ENCODE data around the gene HPCAL4. TPM values are rescaled to one million over a fixed set of nuclear protein-coding genes. Genes with fewer than 3 reads are reported as not detected.

The HPCAL4 gene
- polyA plus RNA-seq, 2 of the 4 experiments (the other 2 are of a cell fraction), result 0.09 to 0.14 TPM

GRCh38 chr1:39638965-39639304 is 52.3 kb downstream of the HPCAL4 start:
- DNase-seq (ENCODE audit: low read depth in 1 of 2, low spot score in 1 of 2) (no peak), ATAC-seq (no peak), FAIRE-seq (no peak)
- 83% methylated on average over 3 of the region's 3 CpGs for WGBS (ENCODE audit: missing lambda C conversion rate)
- Histone ChIP-seq H3K4me1 (no peaks in the 10 kb centered on the region), H3K4me2 (peak overlapping the region; percentile 68), H3K9me3 (no peaks in the 10 kb centered on the region), H3K4me3 (peak overlapping the region; percentile 56), H3K27ac (peak overlapping the region; percentile 80 to 95; a peak in 5 of 6 replicates)
- TF ChIP-seq MAFK (IDR thresholded peaks at IDR 0.05; ENCODE audit: partially characterized antibody) (peak; percentile 76), POLR2A (IDR thresholded peaks at IDR 0.05; ENCODE audit: low read length) (no peak), NR3C1 (IDR thresholded peaks at IDR 0.05) (no peak), JUN (IDR thresholded peaks at IDR 0.05) (no peak), HOXB5 (CRISPR knock-in tag; IDR thresholded peaks at IDR 0.05) (no peak)
- ChIA-PET POLR2A (interaction anchor here (0.6 to 1.5 kb wide), 3 partner anchors 7 to 100 kb away, joined by 3 to 13 read pairs (median 3); partner anchors contain the start of gene PPIE), CTCF (interaction anchor here (0.6 to 3.1 kb wide), 12 partner anchors 9 to 43 kb away, joined by 3 to 15 read pairs (median 6); partner anchors contain the start of gene NT5C1A)

DNA sequence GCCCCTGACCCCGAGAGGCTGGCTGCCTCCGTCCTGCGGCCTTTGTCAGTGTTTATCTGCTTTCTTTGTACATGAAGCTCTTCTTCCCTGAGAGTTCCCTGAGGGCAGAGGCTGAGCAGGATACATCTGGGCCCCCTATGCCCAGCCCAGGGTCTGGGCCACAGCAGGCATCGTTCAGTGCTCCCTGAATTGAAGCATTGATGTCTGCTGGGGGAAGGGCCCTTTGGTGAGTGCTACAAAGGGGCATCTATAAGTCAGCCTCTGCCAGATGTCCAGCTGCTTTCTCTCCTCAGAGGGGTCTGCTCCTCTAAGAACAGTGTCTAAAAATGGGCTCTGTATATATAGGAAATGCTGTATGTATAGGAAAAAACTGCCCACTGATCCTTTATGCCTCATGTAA is 53.9 kb downstream of the HPCAL4 start:
- no peak overlapping the region for H3K4me3 ChIP-seq
- ChIA-PET POLR2A (no interaction called here), CTCF (interaction anchor here (0.8 to 2.7 kb wide), 4 partner anchors 16 to 83 kb away, joined by 4 to 12 read pairs (median 6); no protein-coding TSS in a partner anchor)
- FAIRE-seq (no peak), DNase-seq (ENCODE audit: low read depth in 1 of 2, low spot score in 1 of 2) (no peak), ATAC-seq (no peak)
- TF ChIP-seq JUN (IDR thresholded peaks at IDR 0.05), result no peak
- TF ChIP-seq PBX3 (IDR thresholded peaks at IDR 0.05), result no peak
- TF ChIP-seq NR3C1 (IDR thresholded peaks at IDR 0.05), result no peak
- no peak for TF ChIP-seq NPAS2 (CRISPR knock-in tag; IDR thresholded peaks at IDR 0.05; ENCODE audit: borderline replicate concordance)
- TF ChIP-seq, protein P1, sequence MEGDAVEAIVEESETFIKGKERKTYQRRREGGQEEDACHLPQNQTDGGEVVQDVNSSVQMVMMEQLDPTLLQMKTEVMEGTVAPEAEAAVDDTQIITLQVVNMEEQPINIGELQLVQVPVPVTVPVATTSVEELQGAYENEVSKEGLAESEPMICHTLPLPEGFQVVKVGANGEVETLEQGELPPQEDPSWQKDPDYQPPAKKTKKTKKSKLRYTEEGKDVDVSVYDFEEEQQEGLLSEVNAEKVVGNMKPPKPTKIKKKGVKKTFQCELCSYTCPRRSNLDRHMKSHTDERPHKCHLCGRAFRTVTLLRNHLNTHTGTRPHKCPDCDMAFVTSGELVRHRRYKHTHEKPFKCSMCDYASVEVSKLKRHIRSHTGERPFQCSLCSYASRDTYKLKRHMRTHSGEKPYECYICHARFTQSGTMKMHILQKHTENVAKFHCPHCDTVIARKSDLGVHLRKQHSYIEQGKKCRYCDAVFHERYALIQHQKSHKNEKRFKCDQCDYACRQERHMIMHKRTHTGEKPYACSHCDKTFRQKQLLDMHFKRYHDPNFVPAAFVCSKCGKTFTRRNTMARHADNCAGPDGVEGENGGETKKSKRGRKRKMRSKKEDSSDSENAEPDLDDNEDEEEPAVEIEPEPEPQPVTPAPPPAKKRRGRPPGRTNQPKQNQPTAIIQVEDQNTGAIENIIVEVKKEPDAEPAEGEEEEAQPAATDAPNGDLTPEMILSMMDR (IDR thresholded peaks at IDR 0.05), result no peak
- no peak for TF ChIP-seq MAFK (IDR thresholded peaks at IDR 0.05; ENCODE audit: partially characterized antibody)
- TF ChIP-seq, protein P2, sequence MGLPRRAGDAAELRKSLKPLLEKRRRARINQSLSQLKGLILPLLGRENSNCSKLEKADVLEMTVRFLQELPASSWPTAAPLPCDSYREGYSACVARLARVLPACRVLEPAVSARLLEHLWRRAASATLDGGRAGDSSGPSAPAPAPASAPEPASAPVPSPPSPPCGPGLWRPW (IDR thresholded peaks at IDR 0.05), result no peak
- no peak for TF ChIP-seq KDM1A (IDR thresholded peaks at IDR 0.05; ENCODE audit: low read depth)
- TF ChIP-seq, protein P3, sequence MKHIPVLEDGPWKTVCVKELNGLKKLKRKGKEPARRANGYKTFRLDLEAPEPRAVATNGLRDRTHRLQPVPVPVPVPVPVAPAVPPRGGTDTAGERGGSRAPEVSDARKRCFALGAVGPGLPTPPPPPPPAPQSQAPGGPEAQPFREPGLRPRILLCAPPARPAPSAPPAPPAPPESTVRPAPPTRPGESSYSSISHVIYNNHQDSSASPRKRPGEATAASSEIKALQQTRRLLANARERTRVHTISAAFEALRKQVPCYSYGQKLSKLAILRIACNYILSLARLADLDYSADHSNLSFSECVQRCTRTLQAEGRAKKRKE (CRISPR knock-in tag; IDR thresholded peaks at IDR 0.05; ENCODE audit: low read depth), result no peak
- TF ChIP-seq REST (IDR thresholded peaks at IDR 0.05), result no peak
- TF ChIP-seq TP53 (CRISPR knock-in tag; IDR thresholded peaks at IDR 0.05), result no peak
- TF ChIP-seq, protein P4, sequence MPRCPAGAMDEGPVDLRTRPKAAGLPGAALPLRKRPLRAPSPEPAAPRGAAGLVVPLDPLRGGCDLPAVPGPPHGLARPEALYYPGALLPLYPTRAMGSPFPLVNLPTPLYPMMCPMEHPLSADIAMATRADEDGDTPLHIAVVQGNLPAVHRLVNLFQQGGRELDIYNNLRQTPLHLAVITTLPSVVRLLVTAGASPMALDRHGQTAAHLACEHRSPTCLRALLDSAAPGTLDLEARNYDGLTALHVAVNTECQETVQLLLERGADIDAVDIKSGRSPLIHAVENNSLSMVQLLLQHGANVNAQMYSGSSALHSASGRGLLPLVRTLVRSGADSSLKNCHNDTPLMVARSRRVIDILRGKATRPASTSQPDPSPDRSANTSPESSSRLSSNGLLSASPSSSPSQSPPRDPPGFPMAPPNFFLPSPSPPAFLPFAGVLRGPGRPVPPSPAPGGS (IDR thresholded peaks at IDR 0.05), result no peak
- TF ChIP-seq RFX5 (IDR thresholded peaks at IDR 0.05), result no peak
- TF ChIP-seq NFE2L2 (conservative IDR thresholded peaks at IDR 0.05; ENCODE audit: low read length), result no peak
- TF ChIP-seq FOSB (CRISPR knock-in tag; IDR thresholded peaks at IDR 0.05), result no peak
- no peak for TF ChIP-seq ZSCAN20 (CRISPR knock-in tag; IDR thresholded peaks at IDR 0.05)
- no peak for TF ChIP-seq RNF2 (IDR thresholded peaks at IDR 0.05; ENCODE audit: borderline replicate concordance, low read depth)
- no peak for TF ChIP-seq POLR2A (IDR thresholded peaks at IDR 0.05; ENCODE audit: low read length)
- H3K4me2 ChIP-seq, result no peak overlapping the region
- WGBS (ENCODE audit: missing lambda C conversion rate), result 100% methylated on average over 3 of the region's 4 CpGs
- no peaks in the 10 kb centered on the region for H3K4me1 ChIP-seq
- H3K9me3 ChIP-seq, result no peaks in the 10 kb centered on the region
- no peak overlapping the region for H3K27ac ChIP-seq
